Measurements from ENCODE around the gene NINJ1.

DNA sequence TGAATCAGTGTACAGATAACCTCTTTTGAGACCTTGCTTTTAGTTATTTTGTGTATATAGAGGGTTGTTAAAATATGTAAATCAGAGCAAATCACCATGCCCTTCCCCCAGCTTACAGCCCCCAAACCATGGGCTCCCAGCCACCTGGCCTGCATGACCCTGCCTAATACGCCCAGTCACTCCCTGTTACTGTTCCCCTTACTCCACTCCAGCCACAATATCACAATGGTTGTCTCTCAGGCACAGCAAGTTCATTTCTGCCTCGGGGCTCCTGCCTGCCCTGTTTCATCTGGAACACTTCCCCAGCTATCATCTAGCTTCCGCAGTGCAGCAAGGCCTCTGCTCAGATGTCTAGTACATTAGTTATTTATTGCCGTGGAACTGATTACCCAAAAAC lies 43.0 kb downstream of the NINJ1 start:
- TF ChIP-seq, protein P1, sequence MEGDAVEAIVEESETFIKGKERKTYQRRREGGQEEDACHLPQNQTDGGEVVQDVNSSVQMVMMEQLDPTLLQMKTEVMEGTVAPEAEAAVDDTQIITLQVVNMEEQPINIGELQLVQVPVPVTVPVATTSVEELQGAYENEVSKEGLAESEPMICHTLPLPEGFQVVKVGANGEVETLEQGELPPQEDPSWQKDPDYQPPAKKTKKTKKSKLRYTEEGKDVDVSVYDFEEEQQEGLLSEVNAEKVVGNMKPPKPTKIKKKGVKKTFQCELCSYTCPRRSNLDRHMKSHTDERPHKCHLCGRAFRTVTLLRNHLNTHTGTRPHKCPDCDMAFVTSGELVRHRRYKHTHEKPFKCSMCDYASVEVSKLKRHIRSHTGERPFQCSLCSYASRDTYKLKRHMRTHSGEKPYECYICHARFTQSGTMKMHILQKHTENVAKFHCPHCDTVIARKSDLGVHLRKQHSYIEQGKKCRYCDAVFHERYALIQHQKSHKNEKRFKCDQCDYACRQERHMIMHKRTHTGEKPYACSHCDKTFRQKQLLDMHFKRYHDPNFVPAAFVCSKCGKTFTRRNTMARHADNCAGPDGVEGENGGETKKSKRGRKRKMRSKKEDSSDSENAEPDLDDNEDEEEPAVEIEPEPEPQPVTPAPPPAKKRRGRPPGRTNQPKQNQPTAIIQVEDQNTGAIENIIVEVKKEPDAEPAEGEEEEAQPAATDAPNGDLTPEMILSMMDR (IDR thresholded peaks at IDR 0.05): no peak
- no peak for TF ChIP-seq ZFX (IDR thresholded peaks at IDR 0.05; ENCODE audit: borderline replicate concordance)

Measured in 22Rv1 (cell line).